OCI-M2 (cell line): ENCODE data around the gene BCAP31.
"Not testable (repeated sequence)": the region's sequence is repeated elsewhere in the genome, so short reads cannot be mapped to it uniquely, and the experiment has no call there.

ENCODE experiments used
- DNase-seq: peaks from one replicate; lab custom pipeline; 2025; ENCODE audit not compliant: unreplicated experiment; lab: John Stamatoyannopoulos, UW

BCAP31 gene

DNA sequence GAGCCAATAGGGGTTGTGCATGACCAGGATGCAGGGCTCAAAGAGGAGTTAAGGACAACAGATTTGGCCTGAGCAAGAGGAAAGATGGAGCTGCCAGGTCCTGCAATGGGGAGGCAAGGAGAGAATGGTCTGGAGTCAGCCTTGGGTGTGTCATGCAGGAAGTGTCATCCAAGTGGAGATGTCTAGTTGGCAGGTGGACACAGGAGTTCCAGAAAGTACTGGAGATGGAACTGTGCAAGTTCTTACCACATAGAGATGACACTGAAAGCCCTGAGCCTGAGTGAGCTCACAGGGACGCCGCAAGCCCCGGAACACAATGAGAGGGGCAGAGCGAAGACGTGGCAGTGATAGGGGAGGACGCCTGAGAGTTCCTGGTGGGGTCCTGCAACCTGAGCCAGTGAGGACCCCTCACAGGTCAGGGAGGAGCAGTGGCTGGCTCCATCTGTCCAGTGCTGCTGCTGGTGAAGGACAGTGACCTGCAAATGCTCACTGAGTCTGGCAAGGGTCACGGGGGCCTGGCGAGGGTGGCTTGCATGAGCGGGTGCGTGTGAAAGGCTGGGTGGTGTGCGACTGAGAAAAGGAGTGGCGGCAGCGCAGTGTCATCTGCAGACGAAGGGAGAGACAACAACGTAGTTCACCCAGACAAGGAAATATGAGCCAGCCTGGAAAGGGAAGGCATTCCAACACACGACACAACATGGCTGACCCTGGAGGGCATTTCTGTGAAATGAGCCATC, 27.0 kb downstream of the BCAP31 start:
- not testable (repeated sequence) for DNase-seq

DNA sequence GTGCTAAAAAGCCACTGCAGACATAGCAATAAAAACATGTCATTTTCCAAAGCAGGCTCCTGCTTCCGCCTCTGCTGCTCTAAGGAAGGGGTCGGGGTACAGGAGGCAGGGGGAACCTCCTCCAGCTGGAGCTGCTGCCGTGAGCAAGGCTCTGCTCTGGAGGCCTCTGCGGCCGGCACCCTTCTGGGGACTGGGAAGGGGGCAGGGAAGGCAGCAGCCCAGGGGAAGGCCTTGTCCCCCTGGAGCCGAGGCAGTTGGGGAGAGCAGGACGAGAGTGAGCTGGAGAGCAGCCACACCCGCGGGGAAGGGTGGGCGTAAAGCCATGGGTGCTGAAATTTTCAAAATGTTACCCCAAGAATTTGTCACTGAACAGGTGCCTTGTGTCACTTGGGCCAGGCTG, 27.6 kb downstream of the BCAP31 start:
- DNase-seq: not testable (repeated sequence)

DNA sequence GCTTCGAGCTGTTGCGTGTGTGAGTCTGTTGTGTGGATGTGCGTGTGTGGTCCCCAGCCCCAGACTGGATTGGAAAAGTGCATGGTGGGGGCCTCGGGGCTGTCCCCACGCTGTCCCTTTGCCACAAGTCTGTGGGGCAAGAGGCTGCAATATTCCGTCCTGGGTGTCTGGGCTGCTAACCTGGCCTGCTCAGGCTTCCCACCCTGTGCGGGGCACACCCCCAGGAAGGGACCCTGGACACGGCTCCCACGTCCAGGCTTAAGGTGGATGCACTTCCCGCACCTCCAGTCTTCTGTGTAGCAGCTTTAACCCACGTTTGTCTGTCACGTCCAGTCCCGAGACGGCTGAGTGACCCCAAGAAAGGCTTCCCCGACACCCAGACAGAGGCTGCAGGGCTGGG, 28.1 kb downstream of the BCAP31 start:
- no peak for DNase-seq

DNA sequence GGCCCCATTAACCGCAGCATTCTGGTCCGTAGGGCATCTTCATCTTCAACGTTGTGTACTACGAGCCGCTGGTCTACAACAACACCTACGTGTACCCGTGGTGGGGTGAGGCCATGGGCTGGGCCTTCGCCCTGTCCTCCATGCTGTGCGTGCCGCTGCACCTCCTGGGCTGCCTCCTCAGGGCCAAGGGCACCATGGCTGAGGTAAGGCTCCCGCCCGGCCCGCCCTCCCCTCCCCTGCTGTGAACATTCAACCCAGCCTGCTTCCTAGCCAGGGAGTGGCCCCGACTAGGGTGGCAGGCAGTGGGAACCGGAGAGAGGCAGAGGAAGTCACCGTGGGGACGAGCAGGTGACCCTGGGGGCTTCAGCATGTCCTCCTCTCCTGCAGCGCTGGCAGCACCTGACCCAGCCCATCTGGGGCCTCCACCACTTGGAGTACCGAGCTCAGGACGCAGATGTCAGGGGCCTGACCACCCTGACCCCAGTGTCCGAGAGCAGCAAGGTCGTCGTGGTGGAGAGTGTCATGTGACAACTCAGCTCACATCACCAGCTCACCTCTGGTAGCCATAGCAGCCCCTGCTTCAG, 29.4 kb downstream of the BCAP31 start:
- no peak for DNase-seq

DNA sequence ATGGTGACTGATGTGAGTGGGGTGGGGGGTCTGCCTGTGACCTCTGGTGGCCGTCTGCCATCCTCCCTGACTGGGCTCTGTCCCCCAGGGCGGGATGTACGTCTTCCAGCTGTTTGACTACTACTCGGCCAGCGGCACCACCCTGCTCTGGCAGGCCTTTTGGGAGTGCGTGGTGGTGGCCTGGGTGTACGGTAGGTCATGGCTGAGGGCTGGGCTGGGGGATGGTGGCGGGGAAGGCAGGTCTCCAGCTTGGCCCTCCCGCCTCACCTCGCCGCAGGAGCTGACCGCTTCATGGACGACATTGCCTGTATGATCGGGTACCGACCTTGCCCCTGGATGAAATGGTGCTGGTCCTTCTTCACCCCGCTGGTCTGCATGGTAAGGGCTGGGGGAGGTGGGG, 29.9 kb downstream of the BCAP31 start:
- DNase-seq: not testable (repeated sequence)

DNA sequence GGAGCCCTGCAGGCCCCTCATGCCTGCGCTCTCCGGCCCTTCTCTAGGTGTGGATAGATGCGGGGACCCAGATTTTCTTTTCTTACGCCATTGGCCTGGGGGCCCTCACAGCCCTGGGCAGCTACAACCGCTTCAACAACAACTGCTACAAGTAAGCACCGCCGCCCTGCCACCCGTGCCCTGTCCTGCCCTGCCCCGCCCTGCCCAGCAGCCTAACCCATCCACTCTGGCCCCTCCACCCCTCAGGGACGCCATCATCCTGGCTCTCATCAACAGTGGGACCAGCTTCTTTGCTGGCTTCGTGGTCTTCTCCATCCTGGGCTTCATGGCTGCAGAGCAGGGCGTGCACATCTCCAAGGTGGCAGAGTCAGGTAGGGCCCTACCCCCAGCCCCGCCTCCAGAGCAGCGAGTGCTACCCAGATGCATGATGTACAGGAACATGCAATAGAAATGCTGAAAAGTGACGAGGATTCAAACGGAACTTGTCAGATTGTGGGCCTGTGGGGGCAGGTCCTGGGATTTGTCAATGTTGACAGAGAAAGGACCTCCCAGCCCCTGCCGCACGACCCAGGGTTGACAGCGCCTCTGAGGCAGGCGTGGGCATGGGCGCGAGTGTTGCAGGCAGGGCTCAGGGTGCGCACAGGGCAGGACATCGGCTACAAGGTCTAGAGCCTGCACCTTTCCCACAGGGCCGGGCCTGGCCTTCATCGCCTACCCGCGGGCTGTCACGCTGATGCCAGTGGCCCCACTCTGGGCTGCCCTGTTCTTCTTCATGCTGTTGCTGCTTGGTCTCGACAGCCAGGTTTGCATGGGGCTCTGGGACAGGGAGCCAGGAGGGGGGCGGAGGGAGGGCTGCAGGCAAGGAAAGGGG, 30.7 kb downstream of the BCAP31 start:
- no peak for DNase-seq

DNA sequence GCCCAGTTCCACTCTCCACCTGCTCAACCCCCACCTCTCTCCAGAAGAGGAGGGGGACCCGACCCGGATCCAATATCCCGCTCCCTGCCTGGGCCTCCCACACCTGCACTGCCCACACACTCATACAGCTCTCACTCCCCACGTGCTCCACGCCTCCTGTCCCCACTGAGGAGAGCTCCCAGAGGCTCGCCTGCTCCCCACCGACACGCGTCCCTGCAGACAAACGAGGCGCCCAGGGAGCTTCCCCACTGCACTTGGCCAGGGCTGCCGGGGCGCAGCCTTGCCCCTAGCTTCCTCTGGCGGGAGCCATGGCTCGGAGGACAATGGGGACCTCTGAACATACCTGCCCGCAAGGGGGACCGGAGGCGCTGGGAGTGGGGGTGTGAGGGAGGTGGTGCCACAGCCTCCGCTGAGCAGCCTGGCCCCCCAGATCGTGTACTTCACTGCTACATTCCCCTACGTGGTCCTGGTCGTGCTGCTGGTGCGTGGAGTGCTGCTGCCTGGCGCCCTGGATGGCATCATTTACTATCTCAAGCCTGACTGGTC, 31.5 kb downstream of the BCAP31 start:
- no peak for DNase-seq

DNA sequence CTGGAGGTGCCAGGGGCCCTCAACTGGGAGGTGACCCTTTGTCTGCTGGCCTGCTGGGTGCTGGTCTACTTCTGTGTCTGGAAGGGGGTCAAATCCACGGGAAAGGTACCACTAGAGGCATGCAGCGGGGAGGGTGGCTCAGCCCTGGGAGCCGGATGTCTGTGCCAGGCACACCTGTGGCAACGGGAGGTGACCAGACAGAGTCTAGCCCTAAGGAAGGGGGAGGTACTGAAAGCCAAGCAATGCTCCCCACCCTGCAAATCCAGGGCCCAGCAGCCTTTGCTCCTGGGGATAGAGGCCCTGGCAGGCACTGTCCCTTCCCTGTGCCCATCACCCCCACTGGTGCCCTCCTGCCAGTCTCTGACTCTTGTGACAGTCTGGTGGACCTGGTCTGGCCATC, 32.2 kb downstream of the BCAP31 start:
- no peak for DNase-seq

DNA sequence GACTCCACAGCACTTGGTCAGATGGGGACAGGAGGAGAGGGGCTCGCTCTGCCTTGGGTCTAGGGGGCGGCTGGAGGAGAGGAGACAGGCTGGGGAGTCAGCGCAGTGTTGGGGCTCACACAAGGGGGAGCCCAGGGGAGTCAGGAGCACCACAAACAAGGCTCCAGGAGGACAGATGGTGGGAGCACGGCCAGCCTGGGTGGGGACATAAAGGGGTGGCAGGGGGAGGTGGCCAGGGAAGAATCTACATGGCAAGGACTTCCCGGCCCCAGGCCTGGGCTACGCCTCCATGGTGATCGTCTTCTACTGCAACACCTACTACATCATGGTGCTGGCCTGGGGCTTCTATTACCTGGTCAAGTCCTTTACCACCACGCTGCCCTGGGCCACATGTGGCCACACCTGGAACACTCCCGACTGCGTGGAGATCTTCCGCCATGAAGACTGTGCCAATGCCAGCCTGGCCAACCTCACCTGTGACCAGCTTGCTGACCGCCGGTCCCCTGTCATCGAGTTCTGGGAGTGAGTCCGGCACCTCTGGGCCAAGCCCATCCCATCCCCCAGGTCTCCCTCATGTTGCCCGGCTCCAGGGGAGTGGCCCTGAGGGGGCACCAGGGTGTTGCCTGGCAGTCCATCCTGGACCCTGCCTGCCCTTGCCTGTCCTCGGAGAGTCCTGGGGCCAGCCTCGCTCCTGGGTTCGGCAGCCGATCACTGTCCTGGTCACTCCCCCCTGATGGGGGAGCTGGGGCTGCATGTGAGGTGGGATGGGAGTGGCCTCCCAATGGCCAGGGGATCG, 33.0 kb downstream of the BCAP31 start:
- not testable (repeated sequence) for DNase-seq

DNA sequence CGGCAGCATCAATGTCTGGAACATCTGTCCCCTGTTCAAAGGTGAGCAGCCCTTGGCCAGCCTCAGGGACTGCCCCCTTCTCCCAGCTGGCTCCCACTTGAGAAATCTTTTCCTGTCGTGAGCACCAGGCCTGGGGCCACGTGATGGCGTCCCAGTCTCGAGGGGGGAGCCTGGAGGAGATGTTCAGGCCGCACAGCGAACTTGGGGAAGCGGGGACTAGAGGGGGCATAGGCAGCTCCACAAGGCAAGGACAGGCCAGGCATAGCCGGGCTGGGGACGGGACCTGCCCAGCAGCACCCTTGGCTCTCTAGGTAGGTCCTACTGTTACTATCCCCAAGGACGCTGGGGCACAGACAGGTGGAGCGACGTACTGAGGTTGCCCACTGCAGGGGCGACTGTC, 33.7 kb downstream of the BCAP31 start:
- DNase-seq: no peak

DNA sequence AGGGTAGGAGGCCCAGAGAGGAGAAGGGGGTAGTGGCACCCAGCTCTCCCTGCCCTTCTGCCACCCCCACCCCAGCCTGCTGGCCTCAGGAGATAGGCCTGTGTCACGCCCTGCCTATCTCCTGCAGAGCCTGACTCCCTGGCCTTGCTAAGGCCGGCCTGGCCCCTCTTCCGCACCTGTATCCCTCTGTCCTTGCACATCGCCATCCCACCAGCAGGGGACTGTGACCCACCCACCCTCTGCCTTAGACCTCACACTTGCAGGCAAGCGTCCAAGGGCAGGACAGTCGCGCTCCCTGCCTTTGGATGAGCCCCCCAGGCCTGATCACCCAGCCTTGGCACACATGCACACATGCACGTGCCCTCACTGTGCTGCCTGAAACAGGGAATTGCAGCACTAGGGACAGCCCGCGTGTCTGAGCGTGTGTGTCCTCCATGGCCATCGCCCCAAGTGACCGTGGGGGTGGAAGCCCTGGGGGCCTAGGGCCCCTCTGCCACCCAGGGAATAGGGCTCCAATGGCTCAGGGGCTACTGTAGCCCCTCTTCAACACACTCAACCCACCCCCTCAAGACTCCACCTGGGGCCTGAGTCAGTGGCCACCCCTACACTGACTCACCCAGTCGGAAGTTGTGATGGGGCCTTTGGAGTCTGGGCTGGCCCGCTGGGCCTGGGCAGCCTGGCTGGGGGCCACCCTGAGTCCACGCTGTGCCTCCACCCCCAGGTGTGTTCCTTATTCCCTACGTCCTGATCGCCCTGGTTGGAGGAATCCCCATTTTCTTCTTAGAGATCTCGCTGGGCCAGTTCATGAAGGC, 34.3 kb downstream of the BCAP31 start:
- no peak for DNase-seq

DNA sequence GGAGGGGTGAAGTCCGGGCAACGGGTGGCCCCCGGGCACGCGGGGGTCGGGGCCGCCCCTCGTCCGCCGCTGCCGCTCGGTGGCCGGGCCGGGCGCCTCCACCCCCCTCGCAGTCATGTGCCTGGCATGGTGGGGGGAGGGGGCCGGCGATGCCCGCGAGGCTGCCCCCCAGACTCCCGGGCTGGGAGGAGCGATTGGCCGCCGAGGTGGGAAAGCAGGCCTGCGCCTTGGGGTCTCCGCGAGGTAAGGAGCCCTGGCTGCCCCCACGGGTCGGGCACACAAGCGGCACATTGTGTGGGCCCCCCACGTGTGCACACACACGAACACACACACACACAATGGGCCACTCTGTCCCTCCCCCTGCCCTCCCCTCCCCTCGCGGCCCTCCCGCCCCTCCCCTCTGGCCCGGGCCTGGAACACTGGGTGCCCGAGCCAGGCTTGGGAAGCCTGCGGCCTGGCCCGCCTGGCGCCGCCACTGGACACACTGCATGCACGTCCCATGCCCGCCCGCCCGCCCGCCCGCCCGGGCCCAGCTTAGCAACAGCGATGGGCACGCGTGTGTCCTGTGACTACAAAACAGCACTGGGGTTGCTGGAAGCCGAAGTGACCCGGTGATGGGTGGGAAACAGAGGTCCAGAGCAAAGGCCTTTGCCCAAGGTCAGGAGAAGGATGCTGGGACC, 35.1 kb downstream of the BCAP31 start:
- DNase-seq: no peak

DNA sequence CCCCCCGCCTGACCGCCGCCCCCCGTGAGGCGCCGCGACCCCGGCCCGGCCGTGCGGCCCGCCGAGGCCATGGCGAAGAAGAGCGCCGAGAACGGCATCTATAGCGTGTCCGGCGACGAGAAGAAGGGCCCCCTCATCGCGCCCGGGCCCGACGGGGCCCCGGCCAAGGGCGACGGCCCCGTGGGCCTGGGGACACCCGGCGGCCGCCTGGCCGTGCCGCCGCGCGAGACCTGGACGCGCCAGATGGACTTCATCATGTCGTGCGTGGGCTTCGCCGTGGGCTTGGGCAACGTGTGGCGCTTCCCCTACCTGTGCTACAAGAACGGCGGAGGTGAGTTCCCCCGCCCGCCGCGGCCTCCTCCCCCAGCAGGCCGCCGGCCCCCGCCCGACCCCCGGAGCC, 35.7 kb downstream of the BCAP31 start:
- DNase-seq: no peak

DNA sequence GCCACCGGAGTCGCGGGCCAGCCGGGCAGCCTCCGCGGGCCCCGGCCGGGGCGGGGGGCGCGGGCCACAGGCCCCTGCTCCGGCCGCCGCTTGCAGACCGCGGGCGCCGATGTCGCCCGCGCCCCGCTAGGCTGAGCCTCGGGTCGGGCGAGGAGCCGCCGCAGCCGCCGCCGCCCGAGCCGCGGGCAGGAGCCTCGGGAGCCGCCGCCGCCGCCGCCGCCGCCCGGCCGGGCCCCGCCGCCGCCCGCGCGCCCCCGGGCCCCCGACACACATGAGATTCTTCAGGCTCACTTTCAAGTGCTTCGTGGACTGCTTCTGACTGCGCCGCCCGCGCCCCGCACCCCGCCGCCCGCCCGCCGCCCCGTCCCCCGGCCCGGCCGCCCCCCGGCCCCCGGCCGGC, 36.1 kb downstream of the BCAP31 start:
- no peak for DNase-seq

DNA sequence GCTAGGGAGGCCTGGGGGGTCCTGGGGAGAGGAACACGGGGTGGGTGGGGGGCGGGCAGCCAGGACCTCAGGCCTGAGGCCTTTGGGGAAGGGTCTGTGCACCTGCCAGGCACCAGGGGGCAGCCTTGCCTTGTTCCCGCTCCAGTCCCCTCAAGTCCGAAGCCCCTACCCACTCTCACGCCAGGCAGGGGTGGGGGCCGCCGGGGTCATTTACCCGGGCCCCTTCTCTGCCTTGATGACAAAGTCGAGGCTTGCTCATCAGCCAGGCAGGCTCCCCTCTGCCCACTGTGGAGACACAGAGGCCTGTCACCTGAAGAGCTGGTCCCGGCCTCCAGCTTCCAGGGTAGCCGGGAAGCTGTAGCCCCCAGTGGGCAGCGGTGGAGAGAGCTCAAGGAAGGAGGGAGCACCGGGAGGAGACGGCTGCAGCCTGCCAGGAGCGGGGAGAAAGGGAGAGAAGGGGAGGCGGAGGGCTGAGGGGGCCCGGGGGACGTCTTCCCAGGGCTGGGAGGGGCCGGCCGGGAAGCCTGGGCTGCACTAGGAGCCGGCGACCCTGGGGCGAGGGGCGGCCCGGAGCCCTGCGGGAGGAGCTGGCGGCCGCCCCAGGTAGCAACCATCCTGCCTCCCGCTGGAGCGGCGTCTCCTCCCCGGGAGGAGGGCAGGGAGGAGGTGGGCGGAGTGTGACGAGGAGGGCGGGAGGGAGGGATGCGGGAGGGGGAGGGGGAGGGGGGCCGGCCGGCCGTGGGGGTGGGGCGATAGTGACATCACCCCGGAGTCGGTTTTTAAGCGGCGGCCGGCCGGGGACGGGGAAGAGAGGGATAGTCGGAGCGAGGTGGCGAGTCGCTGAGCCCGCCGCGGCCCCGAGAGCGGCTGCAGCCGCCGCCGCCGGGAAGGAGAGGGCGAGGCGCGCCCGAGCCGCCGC, 36.8 kb downstream of the BCAP31 start, which contains the start of gene SLC6A8:
TSS of gene SLC6A8 (plus strand) at position 806 of the 919 bp plus-strand sequence. CDS start 649 bp downstream, outside the sequence.
- no peak for DNase-seq

DNA sequence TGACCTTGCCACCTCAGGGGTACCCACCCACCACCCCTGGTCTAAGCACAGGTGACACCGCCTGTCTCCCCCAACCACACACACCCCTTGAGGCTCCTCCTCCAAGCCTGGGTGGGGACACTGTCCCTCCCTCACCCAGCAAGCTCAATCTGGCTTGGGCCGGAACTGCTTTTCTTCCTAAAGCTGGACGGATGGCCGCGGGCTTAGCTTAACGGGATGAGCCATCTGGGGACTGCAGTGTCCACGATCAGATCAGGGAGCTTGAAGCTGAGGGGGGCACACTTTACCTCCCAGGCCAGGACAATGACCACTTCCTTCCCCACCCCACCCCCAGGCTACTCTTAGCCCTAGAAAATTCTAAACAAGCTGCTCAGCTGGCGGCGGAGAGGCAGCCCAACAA, 37.5 kb downstream of the BCAP31 start:
- DNase-seq: no peak

DNA sequence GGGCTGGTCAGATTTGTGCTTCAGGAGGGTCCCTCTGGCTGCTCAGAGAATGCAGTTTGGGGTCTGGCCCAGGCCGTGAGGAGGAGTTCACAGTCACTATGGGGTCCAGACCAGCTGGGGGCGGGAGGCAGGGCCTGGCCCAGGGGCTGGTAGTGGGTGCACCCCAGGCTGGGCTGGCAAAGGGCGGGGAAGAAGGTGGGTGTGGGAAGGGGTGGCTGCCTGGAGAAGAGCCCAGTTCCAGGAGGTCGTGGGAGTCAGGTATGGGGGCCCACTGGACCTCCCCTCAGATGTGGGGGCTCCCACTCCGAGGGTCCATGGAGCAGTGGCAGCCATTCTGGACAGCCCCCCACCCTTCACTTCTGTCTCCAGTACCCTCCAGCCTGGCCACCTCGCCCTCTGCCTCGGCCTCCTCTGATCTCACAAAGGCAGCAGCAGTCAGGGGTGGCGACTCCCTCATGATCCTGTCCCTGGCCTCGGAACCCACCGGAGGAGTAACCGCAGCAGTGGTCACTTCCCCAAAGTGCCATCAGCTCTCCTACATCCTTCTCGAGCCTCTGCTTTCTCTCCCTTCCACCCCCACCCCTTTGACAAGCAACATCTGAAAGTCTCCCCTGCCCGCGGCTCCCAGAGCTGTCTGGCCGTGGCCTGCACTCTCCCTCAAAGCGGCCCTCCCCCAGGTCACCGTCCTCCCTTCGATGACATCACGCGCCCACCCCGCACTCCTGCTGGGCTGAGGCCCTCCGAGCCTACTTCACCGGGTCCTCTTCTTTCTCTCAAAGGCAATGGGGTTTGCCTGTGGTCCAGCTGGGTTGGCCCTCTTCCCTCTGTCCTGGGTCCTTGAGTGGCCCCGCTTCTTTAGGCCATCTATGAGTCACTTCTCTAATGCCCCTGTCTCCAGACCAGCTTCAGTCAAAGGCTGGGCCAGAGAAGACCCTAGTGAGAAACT, 38.2 kb downstream of the BCAP31 start:
- DNase-seq: no peak
